ENCODE data around the gene CEP41.

- no peak for TF ChIP-seq CTCF (IDR thresholded peaks at IDR 0.05)
- no peak for TF ChIP-seq POLR2AphosphoS5 (IDR thresholded peaks at IDR 0.05; ENCODE audit: insufficient read depth in 1 of 2, low read depth in 1 of 2)
Measured at GRCh38 chr7:130349911-130350782, 90.7 kb downstream of the CEP41 start.

Data from vagina (tissue), 2 donors.